Measurements from ENCODE around the gene PANX2. TPM values are rescaled to one million over a fixed set of nuclear protein-coding genes. Genes with fewer than 3 reads are reported as not detected.

PANX2 gene
- total RNA-seq, 2 experiments from 2014 or later: not detected

DNA sequence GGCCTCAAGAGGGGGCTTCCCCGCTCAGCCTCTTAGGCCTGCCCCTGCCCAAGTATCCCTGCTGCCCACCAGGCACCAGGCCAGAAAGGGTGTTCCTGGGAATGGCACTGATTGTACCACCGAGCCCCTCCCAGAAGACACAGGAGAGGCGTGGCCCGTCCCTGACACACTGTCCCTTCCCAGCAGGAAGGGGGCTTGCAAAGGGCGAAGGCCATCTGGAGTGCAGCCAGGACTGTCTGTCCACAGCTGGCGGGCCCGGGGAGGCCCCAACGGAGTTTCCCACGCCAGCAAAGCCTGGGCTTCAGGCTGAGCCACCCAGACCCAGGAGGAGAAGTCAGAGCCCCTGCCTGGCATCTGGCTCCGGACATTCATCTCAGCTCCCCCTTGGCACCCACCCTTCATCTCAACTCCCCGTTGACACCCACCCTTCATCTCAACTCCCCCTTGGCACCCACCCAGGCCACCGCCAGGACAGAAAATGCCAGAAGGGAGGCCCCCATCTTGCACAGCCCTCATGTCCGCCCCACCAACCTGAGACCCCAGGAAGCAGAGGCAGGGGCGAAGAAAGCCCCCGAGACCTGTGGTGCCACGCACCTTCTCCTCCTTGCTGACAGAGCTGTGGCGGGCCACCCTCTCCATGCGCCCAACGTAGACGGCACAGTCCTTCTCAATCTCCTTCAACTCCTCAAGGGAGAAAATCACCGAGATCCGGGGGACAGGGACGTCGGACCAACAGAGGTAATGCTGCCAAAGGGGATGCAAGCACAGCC lies 54.9 kb downstream of the PANX2 start:
- intact Hi-C loops (cut with micrococcal nuclease; ENCODE audit: unreplicated experiment): no loop called here
- no peak overlapping the region for H3K4me3 ChIP-seq (ENCODE audit: low read depth, low read length, poor library complexity, severe bottlenecking)
- no peaks in the 10 kb centered on the region for H3K4me1 ChIP-seq (ENCODE audit: insufficient read depth, low read length, poor library complexity, severe bottlenecking)
- peaks cover 65% of the 10 kb centered on the region for H3K36me3 ChIP-seq (ENCODE audit: insufficient read depth, low read length)
- TF ChIP-seq, protein P1, sequence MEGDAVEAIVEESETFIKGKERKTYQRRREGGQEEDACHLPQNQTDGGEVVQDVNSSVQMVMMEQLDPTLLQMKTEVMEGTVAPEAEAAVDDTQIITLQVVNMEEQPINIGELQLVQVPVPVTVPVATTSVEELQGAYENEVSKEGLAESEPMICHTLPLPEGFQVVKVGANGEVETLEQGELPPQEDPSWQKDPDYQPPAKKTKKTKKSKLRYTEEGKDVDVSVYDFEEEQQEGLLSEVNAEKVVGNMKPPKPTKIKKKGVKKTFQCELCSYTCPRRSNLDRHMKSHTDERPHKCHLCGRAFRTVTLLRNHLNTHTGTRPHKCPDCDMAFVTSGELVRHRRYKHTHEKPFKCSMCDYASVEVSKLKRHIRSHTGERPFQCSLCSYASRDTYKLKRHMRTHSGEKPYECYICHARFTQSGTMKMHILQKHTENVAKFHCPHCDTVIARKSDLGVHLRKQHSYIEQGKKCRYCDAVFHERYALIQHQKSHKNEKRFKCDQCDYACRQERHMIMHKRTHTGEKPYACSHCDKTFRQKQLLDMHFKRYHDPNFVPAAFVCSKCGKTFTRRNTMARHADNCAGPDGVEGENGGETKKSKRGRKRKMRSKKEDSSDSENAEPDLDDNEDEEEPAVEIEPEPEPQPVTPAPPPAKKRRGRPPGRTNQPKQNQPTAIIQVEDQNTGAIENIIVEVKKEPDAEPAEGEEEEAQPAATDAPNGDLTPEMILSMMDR (conservative IDR thresholded peaks at IDR 0.05; ENCODE audit: low read length): no peak
- no peak for TF ChIP-seq EZH2phosphoT487 (IDR thresholded peaks at IDR 0.05; ENCODE audit: borderline replicate concordance, low read depth, low read length)
- ChIA-PET CTCF (ENCODE audit: unreplicated experiment) (no interaction called here), POLR2A (no interaction called here)
- no peaks in the 10 kb centered on the region for H4K20me1 ChIP-seq (ENCODE audit: insufficient read depth, low read length)
- no peaks in the 10 kb centered on the region for H3K9me3 ChIP-seq (ENCODE audit: low read length)
- H2AFZ ChIP-seq (ENCODE audit: low read length): no peak overlapping the region
- no peak overlapping the region for H3K4me2 ChIP-seq (ENCODE audit: low read length)
- no peak for DNase-seq (ENCODE audit: low spot score)
- no peaks in the 10 kb centered on the region for H3K9me2 ChIP-seq (ENCODE audit: insufficient read depth, low read length)
- no peaks in the 10 kb centered on the region for H3K79me2 ChIP-seq (ENCODE audit: insufficient read depth, low read depth, low read length)
- H3K27ac ChIP-seq (ENCODE audit: low read depth, low read length, poor library complexity, severe bottlenecking): no peak overlapping the region
- BruUV-seq (replicated peaks): no TSS peak

DNA sequence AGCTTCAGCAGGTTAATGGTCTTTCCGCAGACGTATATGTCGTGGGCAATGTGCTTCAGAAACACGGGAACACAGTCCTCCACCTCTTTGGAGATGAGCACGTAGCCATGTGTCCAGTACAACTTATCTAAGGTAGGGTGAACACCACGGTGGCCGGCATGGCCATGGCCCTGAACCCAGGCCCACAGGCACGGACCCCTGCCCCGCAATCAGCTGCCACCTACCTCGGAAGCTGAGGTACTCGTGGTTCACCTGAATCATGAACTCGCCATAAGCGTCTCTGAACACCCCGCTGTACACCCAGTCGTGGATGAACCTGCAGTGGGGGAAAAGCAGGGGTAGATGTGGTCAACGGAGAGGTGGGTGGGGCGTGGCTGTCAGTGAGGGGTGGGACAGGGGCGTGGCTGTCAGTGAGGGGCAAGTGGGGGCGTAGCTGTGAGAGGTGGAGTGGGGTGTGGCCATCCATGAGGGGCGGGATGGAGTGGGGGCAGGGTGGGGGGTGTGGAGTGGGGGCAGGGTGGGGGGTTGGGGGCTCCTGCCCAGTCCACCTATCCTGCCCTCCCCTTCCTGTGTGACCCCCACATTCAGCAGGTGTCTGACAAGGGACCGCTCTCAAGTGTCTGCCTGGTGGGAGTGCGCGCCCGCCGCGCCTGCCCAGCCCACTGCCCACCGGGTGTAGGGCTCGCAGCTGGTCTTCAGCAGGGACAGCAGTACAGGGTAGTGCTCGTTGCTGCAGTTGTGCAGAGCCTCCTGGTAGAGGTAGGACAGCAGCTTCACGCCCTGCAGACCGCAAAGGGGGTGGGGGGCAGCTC lies 55.7 kb downstream of the PANX2 start:
- Histone ChIP-seq H3K9me2 (ENCODE audit: insufficient read depth, low read length) (no peaks in the 10 kb centered on the region), H3K4me3 (ENCODE audit: low read depth, low read length, poor library complexity, severe bottlenecking) (no peak overlapping the region), H3K4me2 (ENCODE audit: low read length) (no peak overlapping the region), H3K9me3 (ENCODE audit: low read length) (no peaks in the 10 kb centered on the region), H4K20me1 (ENCODE audit: insufficient read depth, low read length) (no peaks in the 10 kb centered on the region), H2AFZ (ENCODE audit: low read length) (no peak overlapping the region), H3K4me1 (ENCODE audit: insufficient read depth, low read length, poor library complexity, severe bottlenecking) (no peaks in the 10 kb centered on the region), H3K27ac (ENCODE audit: low read depth, low read length, poor library complexity, severe bottlenecking) (no peak overlapping the region), H3K79me2 (ENCODE audit: insufficient read depth, low read depth, low read length) (no peaks in the 10 kb centered on the region), H3K36me3 (ENCODE audit: insufficient read depth, low read length) (peaks cover 56% of the 10 kb centered on the region)
- ChIA-PET POLR2A (no interaction called here), CTCF (ENCODE audit: unreplicated experiment) (no interaction called here)
- no peak for DNase-seq (ENCODE audit: low spot score)
- no TSS peak for BruUV-seq (replicated peaks)
- TF ChIP-seq, protein P1 (conservative IDR thresholded peaks at IDR 0.05; ENCODE audit: low read length): no peak
- no peak for TF ChIP-seq EZH2phosphoT487 (IDR thresholded peaks at IDR 0.05; ENCODE audit: borderline replicate concordance, low read depth, low read length)
- intact Hi-C loops (cut with micrococcal nuclease; ENCODE audit: unreplicated experiment): no loop called here

DNA sequence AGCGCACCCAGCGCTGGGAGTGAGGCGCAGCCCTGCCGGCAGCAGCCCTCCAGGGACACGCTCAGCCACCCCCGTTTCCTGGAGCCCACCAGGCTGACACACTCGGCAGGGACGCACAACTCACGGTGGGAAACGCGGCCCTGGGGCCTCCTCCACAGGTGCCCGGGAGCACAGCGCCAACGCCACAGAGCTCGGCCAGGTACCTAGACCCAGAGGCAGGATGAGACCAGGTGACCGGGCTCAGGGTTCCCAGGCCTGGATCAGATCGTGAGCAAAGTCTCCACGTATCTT lies 56.3 kb downstream of the PANX2 start:
- no peak overlapping the region for H2AFZ ChIP-seq (ENCODE audit: low read length)
- TF ChIP-seq, protein P1 (conservative IDR thresholded peaks at IDR 0.05; ENCODE audit: low read length): no peak
- no peak for TF ChIP-seq EZH2phosphoT487 (IDR thresholded peaks at IDR 0.05; ENCODE audit: borderline replicate concordance, low read depth, low read length)
- CTCF ChIA-PET (ENCODE audit: unreplicated experiment): no interaction called here
- no peak overlapping the region for H3K4me3 ChIP-seq (ENCODE audit: low read depth, low read length, poor library complexity, severe bottlenecking)
- peaks cover 51% of the 10 kb centered on the region for H3K36me3 ChIP-seq (ENCODE audit: insufficient read depth, low read length)
- H3K4me2 ChIP-seq (ENCODE audit: low read length): no peak overlapping the region
- H3K27ac ChIP-seq (ENCODE audit: low read depth, low read length, poor library complexity, severe bottlenecking): no peak overlapping the region
- no peaks in the 10 kb centered on the region for H4K20me1 ChIP-seq (ENCODE audit: insufficient read depth, low read length)
- DNase-seq (ENCODE audit: low spot score): no peak
- BruUV-seq (replicated peaks): no TSS peak
- no peaks in the 10 kb centered on the region for H3K9me2 ChIP-seq (ENCODE audit: insufficient read depth, low read length)
- POLR2A ChIA-PET: no interaction called here
- H3K4me1 ChIP-seq (ENCODE audit: insufficient read depth, low read length, poor library complexity, severe bottlenecking): no peaks in the 10 kb centered on the region
- intact Hi-C loops (cut with micrococcal nuclease; ENCODE audit: unreplicated experiment): no loop called here
- no peaks in the 10 kb centered on the region for H3K9me3 ChIP-seq (ENCODE audit: low read length)
- no peaks in the 10 kb centered on the region for H3K79me2 ChIP-seq (ENCODE audit: insufficient read depth, low read depth, low read length)

Measured in OCI-LY7 (cell line).